Neural progenitor cell (in vitro differentiated cells): ENCODE measurements around the gene ZNF598. TPM values are rescaled to one million over a fixed set of nuclear protein-coding genes. Genes with fewer than 3 reads are reported as not detected.

ENCODE experiments used
- DNase-seq: peaks from one replicate; pipeline ENCODE4 v3.0.0-alpha.2; 2016; ENCODE audit warnings: low spot score
- H2AFZ ChIP-seq: fragments of 200-600 bp; sonication (generic); replicated peaks from 2 replicates; pipeline ENCODE4 v1.6.1; 2016; ENCODE audit warnings: antibody characterized with exemption
- H3F3A ChIP-seq: fragments of 200-600 bp; sonication (generic); 2 replicates; pipeline ENCODE4 v1.6.1; 2016; ENCODE audit warnings: antibody characterized with exemption, low read depth
- H3K27ac ChIP-seq: fragments of 200-600 bp; sonication (generic); 2 replicates; pipeline ENCODE4 v1.5.1; 2016; ENCODE audit warnings: mild to moderate bottlenecking
- H3K27me3 ChIP-seq: fragments of 200-600 bp; sonication (generic); 2 replicates; pipeline ENCODE4 v1.6.1; 2016; ENCODE audit warnings: mild to moderate bottlenecking, moderate library complexity
- H3K36me3 ChIP-seq: fragments of 200-600 bp; sonication (generic); 2 replicates; pipeline ENCODE4 v1.5.1; 2016
- H3K4me1 ChIP-seq: fragments of 200-600 bp; sonication (generic); 2 replicates; pipeline ENCODE4 v1.6.1; 2016; ENCODE audit warnings: mixed run types
- H3K4me2 ChIP-seq: fragments of 200-600 bp; sonication (generic); 2 replicates; pipeline ENCODE4 v1.6.1; 2016
- H3K4me3 ChIP-seq: fragments of 200-600 bp; sonication (generic); 2 replicates; pipeline ENCODE4 v1.5.1; 2016
- H3K79me2 ChIP-seq: fragments of 200-600 bp; sonication (generic); 2 replicates; pipeline ENCODE4 v1.6.1; 2016; ENCODE audit warnings: low read depth
- H3K9ac ChIP-seq: fragments of 200-600 bp; sonication (generic); 2 replicates; pipeline ENCODE4 v1.6.1; 2016
- H3K9me3 ChIP-seq: fragments of 200-600 bp; sonication (generic); 2 replicates; pipeline ENCODE4 v1.5.1; 2016; ENCODE audit warnings: low read depth
- H4K20me1 ChIP-seq: fragments of 200-600 bp; sonication (generic); 2 replicates; pipeline ENCODE4 v1.6.1; 2016; ENCODE audit warnings: low read depth
- H3K27ac Mint-ChIP-seq: 3 replicates; pipeline ENCODE4 v1.8.0; 2021; ENCODE audit warnings: mixed read lengths
- H3K27me3 Mint-ChIP-seq: 2 replicates; pipeline ENCODE4 v1.8.0; 2022; ENCODE audit warnings: low read depth, mild to moderate bottlenecking, inconsistent platforms, moderate library complexity, mixed read lengths; ENCODE audit not compliant: insufficient read depth
- H3K36me3 Mint-ChIP-seq: 3 replicates; pipeline ENCODE4 v1.8.0; 2021; ENCODE audit warnings: mixed read lengths
- H3K4me1 Mint-ChIP-seq: 3 replicates; pipeline ENCODE4 v1.8.0; 2021; ENCODE audit warnings: mixed read lengths
- H3K4me3 Mint-ChIP-seq: 3 replicates; pipeline ENCODE4 v1.8.0; 2021; ENCODE audit warnings: mild to moderate bottlenecking, moderate library complexity, mixed read lengths
- H3K9me3 Mint-ChIP-seq: 3 replicates; pipeline ENCODE4 v1.8.0; 2020; ENCODE audit warnings: mixed read lengths
- CTCF ChIP-seq: fragments of 200-600 bp; sonication (generic); IDR thresholded peaks from 2 replicates; pipeline ENCODE4 v1.5.1; 2017; ENCODE audit warnings: antibody characterized with exemption, mild to moderate bottlenecking
- EZH2 ChIP-seq: fragments of 200-600 bp; sonication (generic); IDR thresholded peaks from 2 replicates; pipeline ENCODE4 v1.6.1; 2017; ENCODE audit warnings: antibody characterized with exemption, mild to moderate bottlenecking, moderate library complexity
- EZH2phosphoT487 ChIP-seq: fragments of 200-600 bp; sonication (generic); IDR thresholded peaks from 2 replicates; pipeline ENCODE4 v1.6.1; 2017; ENCODE audit warnings: antibody characterized with exemption
- total RNA-seq: library from RNA; depleted of rRNA; stranded (reverse); fragments of >200 nt; gene quantifications from 2 replicates; pipeline ENCODE4 v1.2.3, GENCODE V29; 2015; ENCODE audit warnings: low replicate concordance

ZNF598 gene
- total RNA-seq, 1 donor from 2014 or later = 12.7 TPM

GRCh38 chr16:1978476-1979120, 31.0 kb downstream of the ZNF598 start:
- TF ChIP-seq EZH2phosphoT487 (no peak), CTCF (no peak), EZH2 (no peak)
- Histone ChIP-seq H3K79me2 (peaks cover 3% of the 10 kb centered on the region), H3F3A (peaks cover 24% of the 10 kb centered on the region), H3K4me1 (peaks cover 30% of the 10 kb centered on the region), H3K36me3 (no peaks in the 10 kb centered on the region), H2AFZ (no peak overlapping the region), H3K27me3 (peaks cover 56% of the 10 kb centered on the region), H3K9me3 (no peaks in the 10 kb centered on the region), H3K4me3 (peak overlapping the region; percentile 25), H4K20me1 (peaks cover 47% of the 10 kb centered on the region), H3K9ac (no peak overlapping the region), H3K4me2 (peak overlapping the region; percentile 77), H3K27ac (no peak overlapping the region)
- H3K27me3 Mint-ChIP-seq = peaks cover 24% of the 10 kb centered on the region
- no peaks in the 10 kb centered on the region for H3K9me3 Mint-ChIP-seq
- H3K4me3 Mint-ChIP-seq = no peak overlapping the region
- DNase-seq = no peak
- peaks cover 16% of the 10 kb centered on the region for H3K4me1 Mint-ChIP-seq
- no peak overlapping the region for H3K27ac Mint-ChIP-seq
- H3K36me3 Mint-ChIP-seq = peaks cover 3% of the 10 kb centered on the region

- no peak overlapping the region for H3K4me3 Mint-ChIP-seq
- Histone ChIP-seq H3K36me3 (no peaks in the 10 kb centered on the region), H3K79me2 (peaks cover 10% of the 10 kb centered on the region), H3F3A (peaks cover 16% of the 10 kb centered on the region), H3K27me3 (peaks cover 51% of the 10 kb centered on the region), H3K9me3 (no peaks in the 10 kb centered on the region), H2AFZ (no peak overlapping the region), H3K9ac (no peak overlapping the region), H4K20me1 (peaks cover 51% of the 10 kb centered on the region), H3K27ac (no peak overlapping the region), H3K4me1 (peaks cover 32% of the 10 kb centered on the region), H3K4me2 (no peak overlapping the region), H3K4me3 (no peak overlapping the region)
- H3K36me3 Mint-ChIP-seq = peaks cover 3% of the 10 kb centered on the region
- no peaks in the 10 kb centered on the region for H3K9me3 Mint-ChIP-seq
- no peak for DNase-seq
- H3K27me3 Mint-ChIP-seq = peaks cover 20% of the 10 kb centered on the region
- TF ChIP-seq EZH2phosphoT487 (no peak), EZH2 (no peak), CTCF (no peak)
- H3K4me1 Mint-ChIP-seq = peaks cover 16% of the 10 kb centered on the region
- H3K27ac Mint-ChIP-seq = no peak overlapping the region
Observed at GRCh38 chr16:1977875-1978268, 31.7 kb downstream of the ZNF598 start.

DNA sequence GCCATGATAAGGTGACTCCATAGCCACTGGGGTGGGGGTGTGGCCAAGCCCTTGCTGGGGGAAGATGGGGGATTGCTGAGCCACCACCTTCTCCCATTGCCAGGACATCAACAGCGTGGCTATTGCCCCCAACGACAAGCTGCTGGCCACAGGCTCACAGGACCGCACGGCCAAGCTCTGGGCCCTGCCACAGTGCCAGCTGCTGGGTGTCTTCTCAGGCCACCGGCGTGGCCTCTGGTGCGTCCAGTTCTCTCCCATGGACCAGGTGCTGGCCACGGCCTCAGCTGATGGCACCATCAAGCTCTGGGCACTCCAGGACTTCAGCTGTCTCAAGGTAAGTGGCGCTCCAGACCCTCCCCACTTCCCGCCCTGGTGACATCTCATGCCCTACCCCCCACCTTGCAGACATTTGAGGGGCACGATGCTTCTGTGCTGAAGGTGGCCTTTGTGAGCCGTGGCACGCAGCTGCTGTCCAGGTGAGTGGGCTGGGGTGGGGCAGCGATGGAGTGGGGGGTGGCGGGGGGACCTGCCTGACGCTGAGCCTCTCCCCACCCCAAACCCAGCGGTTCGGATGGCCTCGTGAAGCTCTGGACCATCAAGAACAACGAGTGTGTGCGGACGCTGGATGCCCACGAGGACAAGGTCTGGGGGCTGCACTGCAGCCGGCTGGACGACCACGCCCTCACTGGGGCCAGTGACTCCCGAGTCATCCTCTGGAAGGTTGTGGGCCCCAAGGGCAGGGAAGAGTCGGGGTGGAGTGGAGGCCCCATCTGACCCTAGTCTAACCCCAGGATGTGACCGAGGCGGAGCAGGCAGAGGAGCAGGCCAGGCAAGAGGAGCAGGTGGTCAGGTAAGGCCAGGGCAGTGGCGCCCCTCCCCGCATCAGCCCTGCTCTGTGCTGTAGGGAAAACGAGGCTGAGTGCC, 32.4 kb downstream of the ZNF598 start:
- DNase-seq = no peak
- peaks cover 3% of the 10 kb centered on the region for H3K36me3 Mint-ChIP-seq
- no peak overlapping the region for H3K27ac Mint-ChIP-seq

More for the DNA sequence above, 32.4 kb downstream of the ZNF598 start:
- Mint-ChIP-seq H3K9me3 (no peaks in the 10 kb centered on the region), H3K4me3 (no peak overlapping the region), H3K4me1 (peaks cover 12% of the 10 kb centered on the region), H3K27me3 (peaks cover 16% of the 10 kb centered on the region)
- Histone ChIP-seq H2AFZ (no peak overlapping the region), H3F3A (peaks cover 10% of the 10 kb centered on the region), H3K4me3 (no peak overlapping the region), H3K9me3 (no peaks in the 10 kb centered on the region), H3K4me1 (peaks cover 34% of the 10 kb centered on the region), H3K36me3 (no peaks in the 10 kb centered on the region), H3K27me3 (peaks cover 45% of the 10 kb centered on the region), H4K20me1 (peaks cover 56% of the 10 kb centered on the region), H3K9ac (no peak overlapping the region), H3K4me2 (no peak overlapping the region), H3K79me2 (peaks cover 16% of the 10 kb centered on the region), H3K27ac (no peak overlapping the region)
- no peak for TF ChIP-seq EZH2
- TF ChIP-seq EZH2phosphoT487 = no peak
- no peak for TF ChIP-seq CTCF
